ENCODE results near the gene MFSD2B. TPM values are rescaled to one million over a fixed set of nuclear protein-coding genes. Genes with fewer than 3 reads are reported as not detected.

The MFSD2B gene
- total RNA-seq, 1 experiment from 2014 or later, result 0.39 TPM

DNA sequence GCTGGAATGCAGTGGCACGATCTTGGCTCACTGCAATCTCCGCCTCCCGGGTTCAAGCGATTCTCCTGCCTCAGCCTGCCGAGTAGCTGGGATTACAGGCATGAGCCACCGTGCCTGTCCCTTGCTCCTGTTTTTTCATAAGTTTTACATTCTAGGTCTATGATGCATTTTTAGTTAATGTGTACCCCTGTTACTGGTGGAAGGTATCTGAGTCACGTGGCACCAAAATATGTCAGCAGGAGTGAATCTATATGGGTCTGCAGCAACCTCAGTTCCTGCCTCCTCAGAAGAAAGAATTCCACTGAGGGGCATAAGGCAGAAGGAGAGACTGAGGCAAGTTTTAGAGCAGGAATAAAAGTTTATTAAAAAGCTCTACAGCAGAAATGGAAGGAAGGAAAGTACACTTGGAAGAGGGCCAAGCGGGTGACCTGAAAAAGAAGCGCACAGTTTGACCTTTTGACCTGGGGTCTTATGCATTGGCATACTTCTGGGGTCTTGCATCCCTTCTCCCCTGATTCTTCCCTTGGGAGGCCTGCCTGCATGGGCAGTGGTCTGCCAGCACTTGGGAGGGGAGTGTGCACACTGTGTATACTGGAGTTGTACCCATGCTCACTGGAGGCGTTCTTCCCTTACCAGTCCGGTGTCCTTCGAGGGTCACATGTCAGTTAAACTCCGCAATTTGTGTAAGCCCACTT is 1.1 kb upstream of the MFSD2B start:
- TF ChIP-seq, protein P1, sequence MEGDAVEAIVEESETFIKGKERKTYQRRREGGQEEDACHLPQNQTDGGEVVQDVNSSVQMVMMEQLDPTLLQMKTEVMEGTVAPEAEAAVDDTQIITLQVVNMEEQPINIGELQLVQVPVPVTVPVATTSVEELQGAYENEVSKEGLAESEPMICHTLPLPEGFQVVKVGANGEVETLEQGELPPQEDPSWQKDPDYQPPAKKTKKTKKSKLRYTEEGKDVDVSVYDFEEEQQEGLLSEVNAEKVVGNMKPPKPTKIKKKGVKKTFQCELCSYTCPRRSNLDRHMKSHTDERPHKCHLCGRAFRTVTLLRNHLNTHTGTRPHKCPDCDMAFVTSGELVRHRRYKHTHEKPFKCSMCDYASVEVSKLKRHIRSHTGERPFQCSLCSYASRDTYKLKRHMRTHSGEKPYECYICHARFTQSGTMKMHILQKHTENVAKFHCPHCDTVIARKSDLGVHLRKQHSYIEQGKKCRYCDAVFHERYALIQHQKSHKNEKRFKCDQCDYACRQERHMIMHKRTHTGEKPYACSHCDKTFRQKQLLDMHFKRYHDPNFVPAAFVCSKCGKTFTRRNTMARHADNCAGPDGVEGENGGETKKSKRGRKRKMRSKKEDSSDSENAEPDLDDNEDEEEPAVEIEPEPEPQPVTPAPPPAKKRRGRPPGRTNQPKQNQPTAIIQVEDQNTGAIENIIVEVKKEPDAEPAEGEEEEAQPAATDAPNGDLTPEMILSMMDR (IDR thresholded peaks at IDR 0.05 in 2 of 3, conservative IDR thresholded peaks at IDR 0.05 in 1 of 3; ENCODE audit: borderline replicate concordance in 1 of 3, insufficient read depth in 1 of 3, low read depth in 2 of 3, low read length in 2 of 3), result no peak
- TF ChIP-seq SP1 (IDR thresholded peaks at IDR 0.05; ENCODE audit: low read depth), result no peak
- H3K9ac ChIP-seq (ENCODE audit: low read length), result no peak overlapping the region
- no peaks in the 10 kb centered on the region for H3K27me3 ChIP-seq (ENCODE audit: insufficient read depth, low read length)
- BruUV-seq (replicated peaks), result no TSS peak
- H3K4me2 ChIP-seq (ENCODE audit: low read length), result no peak overlapping the region
- no peak overlapping the region for H2AFZ ChIP-seq (ENCODE audit: low read depth, low read length, poor library complexity, severe bottlenecking)
- H3K9me2 ChIP-seq (ENCODE audit: insufficient read depth), result no peaks in the 10 kb centered on the region
- H4K20me1 ChIP-seq (ENCODE audit: insufficient read depth), result no peaks in the 10 kb centered on the region
- no peaks in the 10 kb centered on the region; a peak in 1 of 4 replicates for H3K4me1 ChIP-seq (ENCODE audit: control insufficient read depth in 1 of 2, insufficient read depth in 2 of 2, low read length in 2 of 2)
- no peak for DNase-seq (ENCODE audit: low read depth, low spot score)
- H3K9me3 ChIP-seq (ENCODE audit: control insufficient read depth in 1 of 2, insufficient read depth in 1 of 2, low read depth in 1 of 2, low read length in 2 of 2), result no peaks in the 10 kb centered on the region
- no peaks in the 10 kb centered on the region for H3K36me3 ChIP-seq (ENCODE audit: control insufficient read depth in 1 of 2, insufficient read depth in 2 of 2, low read length in 2 of 2)
- ChIA-PET RAD21 (ENCODE audit: low non-redundant PET in 1 of 2, low total read pairs in 2 of 2, uncharacterized antibody in 2 of 2, unreplicated experiment in 2 of 2) (no interaction called here), POLR2A (no interaction called here), CTCF (no interaction called here)
- intact Hi-C loops (cut with micrococcal nuclease), result no loop called here
- H3K27ac ChIP-seq (ENCODE audit: low read depth, low read length), result no peak overlapping the region
- no peak overlapping the region for H3K4me3 ChIP-seq (replicated peaks in 1 of 2; ENCODE audit: low read depth in 1 of 2, low read length in 2 of 2)
- no peak for ATAC-seq
- H3K79me2 ChIP-seq (ENCODE audit: insufficient read depth, low read length), result no peaks in the 10 kb centered on the region

DNA sequence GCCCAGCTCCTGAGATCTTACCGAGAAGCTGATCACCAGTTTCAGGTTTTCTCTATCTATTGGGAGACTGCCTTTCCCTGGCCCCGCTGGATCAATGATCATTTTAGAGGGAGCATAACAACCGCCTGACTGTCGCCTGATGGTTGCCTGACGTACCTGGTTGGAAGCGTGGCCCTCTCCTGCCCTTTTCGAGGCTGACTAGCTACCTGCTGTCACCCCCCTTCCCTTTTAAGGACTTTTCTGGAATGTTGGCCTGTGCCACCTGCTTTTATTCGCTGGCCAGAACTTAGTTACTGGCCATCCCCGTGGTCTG is 562 bp upstream of the MFSD2B start:
- Histone ChIP-seq H3K9ac (ENCODE audit: low read length) (no peak overlapping the region), H2AFZ (ENCODE audit: low read depth, low read length, poor library complexity, severe bottlenecking) (no peak overlapping the region), H3K4me3 (replicated peaks in 1 of 2; ENCODE audit: low read depth in 1 of 2, low read length in 2 of 2) (no peak overlapping the region), H3K4me2 (ENCODE audit: low read length) (no peak overlapping the region), H4K20me1 (ENCODE audit: insufficient read depth) (no peaks in the 10 kb centered on the region), H3K9me3 (ENCODE audit: control insufficient read depth in 1 of 2, insufficient read depth in 1 of 2, low read depth in 1 of 2, low read length in 2 of 2) (no peaks in the 10 kb centered on the region), H3K27me3 (ENCODE audit: insufficient read depth, low read length) (no peaks in the 10 kb centered on the region), H3K9me2 (ENCODE audit: insufficient read depth) (no peaks in the 10 kb centered on the region), H3K4me1 (ENCODE audit: control insufficient read depth in 1 of 2, insufficient read depth in 2 of 2, low read length in 2 of 2) (no peaks in the 10 kb centered on the region; a peak in 1 of 4 replicates), H3K36me3 (ENCODE audit: control insufficient read depth in 1 of 2, insufficient read depth in 2 of 2, low read length in 2 of 2) (no peaks in the 10 kb centered on the region), H3K27ac (ENCODE audit: low read depth, low read length) (no peak overlapping the region), H3K79me2 (ENCODE audit: insufficient read depth, low read length) (no peaks in the 10 kb centered on the region)
- ChIA-PET CTCF (no interaction called here), RAD21 (ENCODE audit: low non-redundant PET in 1 of 2, low total read pairs in 2 of 2, uncharacterized antibody in 2 of 2, unreplicated experiment in 2 of 2) (no interaction called here), POLR2A (no interaction called here)
- ATAC-seq (no peak), DNase-seq (ENCODE audit: low read depth, low spot score) (no peak)
- no peak for TF ChIP-seq CEBPB (IDR thresholded peaks at IDR 0.05; ENCODE audit: low read depth)
- no peak for TF ChIP-seq ZFX (IDR thresholded peaks at IDR 0.05)
- TF ChIP-seq ELF1 (IDR thresholded peaks at IDR 0.05; ENCODE audit: borderline replicate concordance, low read depth), result no peak
- TF ChIP-seq, protein P2, sequence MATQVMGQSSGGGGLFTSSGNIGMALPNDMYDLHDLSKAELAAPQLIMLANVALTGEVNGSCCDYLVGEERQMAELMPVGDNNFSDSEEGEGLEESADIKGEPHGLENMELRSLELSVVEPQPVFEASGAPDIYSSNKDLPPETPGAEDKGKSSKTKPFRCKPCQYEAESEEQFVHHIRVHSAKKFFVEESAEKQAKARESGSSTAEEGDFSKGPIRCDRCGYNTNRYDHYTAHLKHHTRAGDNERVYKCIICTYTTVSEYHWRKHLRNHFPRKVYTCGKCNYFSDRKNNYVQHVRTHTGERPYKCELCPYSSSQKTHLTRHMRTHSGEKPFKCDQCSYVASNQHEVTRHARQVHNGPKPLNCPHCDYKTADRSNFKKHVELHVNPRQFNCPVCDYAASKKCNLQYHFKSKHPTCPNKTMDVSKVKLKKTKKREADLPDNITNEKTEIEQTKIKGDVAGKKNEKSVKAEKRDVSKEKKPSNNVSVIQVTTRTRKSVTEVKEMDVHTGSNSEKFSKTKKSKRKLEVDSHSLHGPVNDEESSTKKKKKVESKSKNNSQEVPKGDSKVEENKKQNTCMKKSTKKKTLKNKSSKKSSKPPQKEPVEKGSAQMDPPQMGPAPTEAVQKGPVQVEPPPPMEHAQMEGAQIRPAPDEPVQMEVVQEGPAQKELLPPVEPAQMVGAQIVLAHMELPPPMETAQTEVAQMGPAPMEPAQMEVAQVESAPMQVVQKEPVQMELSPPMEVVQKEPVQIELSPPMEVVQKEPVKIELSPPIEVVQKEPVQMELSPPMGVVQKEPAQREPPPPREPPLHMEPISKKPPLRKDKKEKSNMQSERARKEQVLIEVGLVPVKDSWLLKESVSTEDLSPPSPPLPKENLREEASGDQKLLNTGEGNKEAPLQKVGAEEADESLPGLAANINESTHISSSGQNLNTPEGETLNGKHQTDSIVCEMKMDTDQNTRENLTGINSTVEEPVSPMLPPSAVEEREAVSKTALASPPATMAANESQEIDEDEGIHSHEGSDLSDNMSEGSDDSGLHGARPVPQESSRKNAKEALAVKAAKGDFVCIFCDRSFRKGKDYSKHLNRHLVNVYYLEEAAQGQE (IDR thresholded peaks at IDR 0.05; ENCODE audit: low read depth), result no peak
- no peak for TF ChIP-seq EZH2 (IDR thresholded peaks at IDR 0.05)
- no peak for TF ChIP-seq POLR2A (IDR thresholded peaks at IDR 0.05; ENCODE audit: borderline replicate concordance, extremely low read depth, insufficient read depth, insufficient read length)
- TF ChIP-seq, protein P1 (IDR thresholded peaks at IDR 0.05 in 2 of 3, conservative IDR thresholded peaks at IDR 0.05 in 1 of 3; ENCODE audit: borderline replicate concordance in 1 of 3, insufficient read depth in 1 of 3, low read depth in 2 of 3, low read length in 2 of 3), result no peak
- BruUV-seq (replicated peaks), result no TSS peak
- intact Hi-C loops (cut with micrococcal nuclease), result no loop called here

All from HCT116 (cell line).